NCI-H2171 treated with DMSO at 0.1 percent for 48 hours (cell line): ENCODE measurements around the gene ACBD3.

Source experiments
- DNase-seq: peaks from one replicate; lab custom pipeline; 2025; lab: John Stamatoyannopoulos, UW

ACBD3 gene

DNA sequence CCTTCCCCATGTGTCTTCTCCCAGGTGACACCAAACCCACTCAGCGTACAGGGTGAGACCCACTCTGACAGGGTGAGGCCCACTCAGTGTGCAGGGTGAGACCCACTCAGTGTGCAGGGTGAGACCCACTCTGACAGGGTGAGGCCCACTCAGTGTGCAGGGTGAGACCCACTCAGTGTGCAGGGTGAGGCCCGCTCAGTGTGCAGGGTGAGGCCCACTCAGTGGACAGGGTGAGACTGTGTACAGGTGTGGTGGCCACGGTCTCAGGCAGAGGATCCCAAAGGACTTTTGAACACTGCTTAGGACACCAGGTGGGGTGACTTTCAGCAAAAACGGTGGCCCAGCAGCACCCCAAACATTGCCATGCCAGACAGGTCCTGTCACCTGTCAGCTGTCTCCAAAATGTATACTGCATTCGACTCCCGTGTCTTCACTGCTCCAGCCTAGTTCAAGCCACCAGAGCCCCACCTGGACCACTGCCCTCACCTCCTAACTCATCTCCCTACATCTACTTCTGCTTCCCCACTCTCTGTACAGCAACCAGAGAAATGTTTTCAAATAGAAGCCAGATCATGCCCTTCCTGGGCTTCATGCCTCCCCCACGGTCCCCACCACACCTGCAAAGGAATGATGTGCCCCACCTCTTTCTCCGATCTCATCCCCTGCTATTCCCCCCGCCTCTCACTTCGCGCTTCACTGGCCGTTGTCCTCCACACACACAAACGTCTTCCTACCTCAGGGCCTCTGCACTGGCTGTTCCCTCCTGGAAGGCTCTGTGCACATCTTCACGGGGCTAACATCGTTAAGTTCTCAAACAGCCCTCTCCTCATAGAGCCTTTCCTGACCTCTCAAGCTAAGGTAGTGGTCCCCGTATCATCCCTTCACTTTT, 52.1 kb downstream of the ACBD3 start:
- no peak for DNase-seq

- DNase-seq = no peak
Observed at GRCh38 chr1:226133504-226134123, 52.9 kb downstream of the ACBD3 start.

- DNase-seq = no peak
Observed at GRCh38 chr1:226132728-226133503, 53.6 kb downstream of the ACBD3 start.

DNA sequence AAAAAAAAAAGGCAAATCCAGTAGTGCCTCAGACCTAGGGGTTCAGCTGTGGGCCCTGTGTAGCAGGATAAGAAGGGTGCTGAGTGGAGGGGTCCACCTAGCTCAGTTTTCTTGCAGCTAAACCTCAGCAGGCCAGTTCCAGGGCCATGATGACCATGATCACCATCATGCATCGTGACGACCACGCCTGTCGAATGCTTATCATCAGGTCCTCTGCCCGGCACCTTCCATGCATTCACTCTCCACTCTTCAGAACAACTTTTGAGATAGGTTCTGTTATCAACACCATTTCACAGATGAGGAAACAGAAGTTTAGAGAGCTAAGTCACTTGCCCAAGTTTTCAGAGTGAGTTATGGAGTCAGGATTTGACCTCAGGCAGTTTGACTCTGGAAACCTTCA, 54.9 kb downstream of the ACBD3 start:
- no peak for DNase-seq

- no peak for DNase-seq
Observed at GRCh38 chr1:226129230-226129629, 57.3 kb downstream of the ACBD3 start.

DNA sequence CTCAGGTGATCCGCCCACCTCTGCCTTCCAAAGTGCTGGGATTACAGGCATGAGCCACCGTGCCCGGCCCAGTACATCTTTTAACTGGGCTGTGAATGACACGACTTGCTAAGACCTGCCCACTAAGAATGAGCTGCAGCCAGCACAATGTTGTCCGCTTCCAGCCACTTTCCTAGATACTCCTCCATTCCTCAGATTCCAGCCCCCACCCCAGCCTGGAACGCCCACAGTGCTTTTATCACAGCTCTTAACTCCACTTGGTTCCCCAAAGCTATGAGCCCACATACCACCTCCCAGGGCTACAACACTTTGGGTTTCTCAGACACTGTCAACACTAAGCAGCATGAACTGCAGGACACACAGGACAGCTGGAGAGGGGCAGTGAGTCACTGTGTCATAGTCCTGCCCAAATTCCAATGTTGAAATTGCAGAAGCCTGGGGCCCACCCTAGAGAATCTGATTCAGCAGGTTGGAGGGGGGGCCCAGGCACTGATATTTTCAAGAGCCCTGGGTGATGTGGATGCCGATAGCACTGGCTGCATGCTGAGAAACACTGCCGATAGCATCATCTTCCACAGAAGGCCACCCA, 58.0 kb downstream of the ACBD3 start:
- no peak for DNase-seq

DNA sequence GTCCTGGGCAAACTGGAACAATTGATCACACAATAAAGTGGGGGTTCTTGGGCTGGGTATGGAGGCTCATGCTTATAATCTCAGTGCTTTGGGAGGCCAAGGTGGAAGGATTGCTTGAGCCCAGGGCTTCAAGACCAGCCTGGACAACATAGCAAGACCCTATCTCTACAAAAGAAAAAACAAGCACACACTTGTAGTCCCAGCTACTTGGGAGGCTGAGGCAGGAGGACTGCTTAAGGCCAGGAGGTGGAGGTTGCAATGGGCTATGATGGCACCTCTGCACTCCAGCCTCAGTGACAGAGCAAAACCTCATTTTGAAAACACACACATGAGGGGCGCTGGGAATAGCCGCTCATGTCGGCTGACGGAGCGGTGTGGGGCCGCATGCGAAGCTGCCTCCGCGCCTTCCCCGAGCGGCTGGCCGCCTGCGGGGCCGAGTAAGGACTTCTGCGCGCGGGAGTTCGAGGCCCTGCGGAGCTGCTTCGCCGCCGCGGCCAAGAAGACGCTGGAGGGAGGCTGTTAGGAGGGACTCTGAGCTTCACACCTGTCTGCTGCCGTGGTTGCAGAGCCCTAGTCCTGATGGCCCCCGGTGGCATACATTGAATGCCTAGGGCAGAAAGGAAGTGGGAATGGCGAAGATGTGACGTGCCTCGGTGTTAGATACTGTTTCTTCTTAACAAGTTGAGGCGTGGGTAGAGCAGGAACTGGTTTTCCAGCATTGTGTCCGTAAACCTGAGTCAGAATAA, 59.5 kb downstream of the ACBD3 start:
- no peak for DNase-seq

DNA sequence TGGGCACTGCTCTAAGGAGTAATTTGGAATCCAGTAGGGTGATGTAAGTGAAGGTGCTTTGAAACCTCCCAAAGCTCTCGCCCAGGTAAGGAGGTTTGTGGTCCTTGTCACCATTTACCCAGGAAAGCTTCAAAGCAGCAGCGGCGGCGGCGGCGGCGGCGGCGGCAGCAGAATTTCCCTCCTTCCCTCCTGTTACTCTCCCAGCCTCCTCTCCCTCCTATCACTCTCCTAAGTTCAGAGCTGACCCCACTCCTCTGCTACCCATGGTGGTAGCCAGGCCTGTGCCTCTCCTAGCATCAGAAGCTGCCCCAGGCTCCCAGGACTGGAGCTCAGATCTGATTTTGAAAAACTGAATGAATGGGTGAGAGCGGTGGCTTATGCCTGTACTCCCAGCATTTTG, 60.7 kb downstream of the ACBD3 start:
- no peak for DNase-seq

DNA sequence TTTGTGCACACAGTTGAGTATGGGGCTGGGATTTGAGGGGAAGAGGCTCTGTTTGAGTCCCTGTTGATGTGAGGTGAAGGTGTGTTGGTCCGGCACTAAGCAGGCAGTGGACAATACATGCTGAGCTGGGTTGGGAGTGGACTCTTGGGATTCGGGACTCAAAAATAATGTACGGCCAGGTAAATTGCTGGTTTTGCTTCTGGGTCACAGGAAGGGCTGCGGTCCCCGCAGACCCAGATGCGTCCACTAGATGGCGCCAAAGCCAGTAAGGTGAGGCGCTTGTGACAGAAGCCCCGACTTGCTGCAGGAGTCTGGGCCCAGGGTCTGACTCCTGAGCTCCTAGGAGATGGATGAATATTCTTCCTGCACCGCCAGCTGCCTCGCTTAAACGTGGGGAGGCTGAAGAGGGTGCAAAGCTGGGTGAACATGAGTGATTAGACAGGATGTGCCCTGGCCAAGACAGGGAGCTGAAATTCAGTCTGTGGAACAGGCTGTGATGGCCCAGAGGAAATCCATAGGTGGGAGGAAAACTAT, 61.4 kb downstream of the ACBD3 start:
- peak; percentile 86 for DNase-seq

GRCh38 chr1:226123591-226124471, 62.7 kb downstream of the ACBD3 start:
- DNase-seq = no peak

GRCh38 chr1:226123212-226123560, 63.4 kb downstream of the ACBD3 start:
- DNase-seq = no peak

- peak; percentile 73 for DNase-seq
Observed at GRCh38 chr1:226121587-226122400, 64.7 kb downstream of the ACBD3 start.

- DNase-seq = no peak
Observed at GRCh38 chr1:226121049-226121586, 65.4 kb downstream of the ACBD3 start.

- no peak for DNase-seq
Observed at GRCh38 chr1:226120398-226120797, 66.1 kb downstream of the ACBD3 start.

DNA sequence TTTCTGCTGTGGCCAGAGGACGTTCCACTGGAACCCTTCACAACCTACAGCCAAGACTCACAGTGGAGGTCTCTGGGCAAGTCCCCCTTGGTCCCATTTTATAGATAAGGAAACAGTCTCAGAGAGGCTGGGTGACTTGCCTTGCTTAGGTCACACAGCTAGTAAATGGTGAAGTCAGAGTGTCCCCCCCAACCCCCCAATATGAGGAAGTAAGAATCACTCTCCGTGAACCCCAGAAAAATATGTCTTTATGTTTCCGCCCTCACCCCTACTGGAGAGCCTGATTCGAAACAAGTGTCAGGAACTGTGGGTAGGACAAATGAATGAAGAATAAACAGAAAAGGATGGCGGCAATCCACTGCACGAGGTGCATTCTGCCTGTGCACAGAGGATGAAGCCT, 67.4 kb downstream of the ACBD3 start:
- no peak for DNase-seq

DNA sequence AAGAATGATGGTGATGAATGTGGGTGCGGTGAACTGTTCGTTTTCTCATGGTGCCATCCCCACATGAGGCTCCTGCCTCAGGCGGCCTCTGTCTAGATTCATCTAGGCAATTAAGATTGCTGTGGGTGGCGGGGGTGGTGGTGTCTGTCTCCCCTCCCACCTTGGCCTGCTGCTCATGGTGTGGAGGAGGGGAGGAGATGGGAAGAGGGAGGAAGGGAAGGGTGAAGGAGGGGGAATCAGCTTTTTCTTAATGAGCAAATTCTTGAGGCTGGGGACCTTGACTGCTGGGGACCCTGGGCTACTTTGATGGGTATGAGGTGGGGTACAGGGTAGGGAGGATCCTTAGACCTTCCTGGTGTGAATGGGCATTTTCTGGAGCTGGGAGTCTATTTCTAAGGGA, 68.2 kb downstream of the ACBD3 start:
- DNase-seq = no peak

GRCh38 chr1:226117330-226117729, 69.2 kb downstream of the ACBD3 start:
- DNase-seq = no peak

GRCh38 chr1:226116673-226117072, 69.9 kb downstream of the ACBD3 start:
- no peak for DNase-seq

DNA sequence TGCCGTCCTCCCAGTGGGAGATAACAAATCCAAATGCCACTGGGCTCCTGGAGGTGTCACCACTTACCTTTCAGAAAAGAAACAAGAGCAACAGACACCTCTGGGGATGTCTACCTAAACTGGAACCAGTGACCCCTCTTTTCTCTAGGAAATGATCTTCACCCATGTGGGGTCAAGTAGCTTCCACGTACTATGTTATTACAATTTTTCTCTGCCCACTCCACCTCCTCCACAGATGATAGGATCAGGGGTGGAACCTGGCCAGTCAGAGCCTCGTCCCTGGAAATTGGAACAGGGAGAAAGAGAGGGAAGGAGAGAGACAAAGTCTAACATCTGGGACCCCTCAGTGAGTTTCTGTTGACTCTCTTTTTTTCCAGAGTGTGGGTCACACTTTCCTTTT, 73.9 kb downstream of the ACBD3 start:
- DNase-seq = no peak
